MM.1S (cell line): Measurements from ENCODE around the gene PTPN1.

Experiments
- CTCF ChIP-seq: fragments of 300-600 bp; sonication (generic); IDR thresholded peaks from 2 replicates; pipeline ENCODE4 v1.5.1; 2016; ENCODE audit warnings: antibody characterized with exemption, low read length, mixed read lengths
- EZH2 ChIP-seq: fragments of 300-600 bp; sonication (generic); optimal IDR thresholded peaks from 2 replicates; pipeline ENCODE3; 2017; ENCODE audit warnings: low read depth, mild to moderate bottlenecking, antibody characterized with exemption, low read length, mixed read lengths

DNA sequence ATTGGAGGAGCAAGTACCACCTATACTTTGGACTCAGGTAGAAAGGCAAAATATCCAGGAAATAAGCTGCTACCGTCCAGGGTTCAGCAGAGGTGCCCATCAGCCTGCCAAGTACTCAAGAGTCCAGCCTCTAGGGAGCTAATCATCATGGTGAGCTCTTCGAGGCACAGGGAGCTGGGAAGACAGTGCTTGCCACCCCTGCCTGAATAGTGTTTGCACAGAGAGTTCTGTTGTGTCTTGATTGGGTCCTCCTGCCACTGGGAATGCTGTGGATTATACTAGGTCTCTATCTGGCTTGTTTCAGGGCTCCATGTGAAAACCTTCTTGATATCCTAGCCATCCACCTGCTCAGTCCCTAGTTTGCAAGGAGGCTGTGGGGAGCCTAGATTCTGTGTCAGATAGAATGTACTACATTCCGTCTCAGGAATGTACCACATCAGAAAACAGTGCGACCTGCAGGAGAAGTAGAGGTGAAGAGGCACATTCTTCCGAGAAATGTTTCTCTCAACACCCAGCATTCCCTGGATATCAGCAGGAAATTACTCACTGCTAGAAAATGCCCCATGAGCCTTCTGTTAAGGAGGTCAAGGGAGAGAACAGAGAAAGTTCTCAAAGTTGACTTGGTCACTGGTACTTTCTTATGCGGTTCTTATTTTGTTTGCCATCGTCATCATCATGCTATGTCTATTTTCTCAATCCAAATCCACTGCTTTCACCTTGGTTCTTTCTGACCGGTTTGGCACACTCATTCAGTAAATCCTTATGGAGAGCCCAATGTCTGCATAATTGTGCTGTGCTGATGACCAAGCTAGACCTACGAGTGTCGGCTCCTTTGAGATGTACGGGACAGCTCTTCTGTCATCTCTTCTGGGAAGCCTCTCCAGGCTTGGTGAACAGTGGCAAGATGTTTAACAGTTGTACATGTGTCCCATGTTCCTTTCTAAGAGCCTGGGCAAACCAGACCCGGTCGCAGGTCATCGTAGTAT, 30.7 kb downstream of the PTPN1 start:
- TF ChIP-seq CTCF, result no peak
- TF ChIP-seq EZH2, result no peak
